Brain pericyte (primary cell): Measurements from ENCODE around the gene PGAP2.
"Not testable (repeated sequence)": the region's sequence is repeated elsewhere in the genome, so short reads cannot be mapped to it uniquely, and the experiment has no call there.

Experiments used
- DNase-seq: peaks from one replicate; pipeline ENCODE4 v3.0.0-alpha.2; 2012; ENCODE audit warnings: low read depth, low spot score

The PGAP2 gene

DNA sequence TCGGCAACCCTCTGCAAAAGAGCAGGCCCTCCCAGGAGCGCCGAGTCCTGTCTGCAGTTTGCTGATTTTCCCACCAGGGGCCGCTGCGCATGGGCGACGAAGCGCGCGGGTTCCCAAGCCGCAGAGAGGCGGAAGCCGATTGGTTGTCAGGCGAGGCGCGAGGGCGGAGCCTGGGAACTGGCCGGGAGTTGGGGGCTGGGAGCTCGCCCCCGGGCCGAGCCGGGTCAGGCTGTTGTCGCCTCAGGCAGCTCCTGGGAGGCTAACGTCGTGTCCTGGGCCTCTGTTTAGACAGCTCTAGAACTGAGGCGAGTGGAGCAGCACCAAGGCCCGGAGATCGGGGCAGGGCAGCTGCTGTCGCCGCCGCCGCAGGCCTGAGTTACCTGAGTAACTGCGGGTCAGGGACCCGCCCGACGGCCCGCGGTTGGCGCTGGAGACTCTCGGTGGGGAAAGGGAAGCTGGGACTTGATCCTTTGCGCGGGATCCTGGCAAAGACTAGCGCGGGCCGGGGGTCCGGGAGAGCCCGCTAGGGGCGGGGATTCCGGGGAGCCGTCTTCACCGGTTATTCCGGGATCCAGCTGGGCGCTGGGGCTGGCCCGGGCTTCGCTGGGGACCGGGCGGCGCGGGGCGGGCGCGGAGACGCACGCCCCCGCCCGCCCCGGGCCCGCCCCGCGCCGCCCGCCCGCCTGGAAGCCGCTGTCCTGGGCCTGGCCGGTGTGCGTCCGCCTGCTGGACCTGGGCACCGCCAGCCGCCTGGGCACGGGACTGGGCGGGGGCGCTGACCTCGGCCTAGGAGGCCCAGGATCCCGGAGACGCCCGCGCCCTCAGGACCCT lies 46.8 kb downstream of the PGAP2 start, which contains the start of gene STIM1:
STIM1 (plus strand) TSS at position 688 of the 831 bp plus-strand sequence. CDS start 607 bp downstream, outside the sequence.
- DNase-seq, result peak; percentile 75

DNA sequence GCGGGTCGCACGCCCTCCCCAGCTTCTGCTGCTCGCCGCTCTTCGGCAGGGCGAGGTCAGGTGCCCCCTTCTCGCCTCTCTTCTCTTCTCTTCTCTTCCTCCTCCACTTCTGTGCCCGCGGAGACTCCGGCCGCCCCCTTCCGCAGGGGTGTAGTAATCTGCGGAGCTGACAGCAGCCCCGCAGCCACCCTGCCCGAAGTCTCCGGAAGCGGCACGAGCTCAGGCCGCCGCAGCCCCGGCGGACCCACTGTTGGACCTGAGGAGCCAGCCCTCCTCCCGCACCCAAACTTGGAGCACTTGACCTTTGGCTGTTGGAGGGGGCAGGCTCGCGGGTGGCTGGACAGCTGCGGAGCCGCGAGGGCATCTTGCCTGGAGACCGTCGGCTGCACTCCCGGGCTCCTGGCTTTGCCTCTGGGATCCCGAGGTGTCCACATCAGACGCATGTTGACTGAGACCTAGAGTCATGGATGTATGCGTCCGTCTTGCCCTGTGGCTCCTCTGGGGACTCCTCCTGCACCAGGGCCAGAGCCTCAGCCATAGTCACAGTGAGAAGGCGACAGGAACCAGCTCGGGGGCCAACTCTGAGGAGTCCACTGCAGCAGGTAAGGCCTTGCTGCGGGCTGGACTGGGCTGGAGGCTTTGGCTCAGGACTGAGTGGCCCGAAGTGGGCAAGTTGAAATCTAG lies 47.6 kb downstream of the PGAP2 start:
- no peak for DNase-seq

DNA sequence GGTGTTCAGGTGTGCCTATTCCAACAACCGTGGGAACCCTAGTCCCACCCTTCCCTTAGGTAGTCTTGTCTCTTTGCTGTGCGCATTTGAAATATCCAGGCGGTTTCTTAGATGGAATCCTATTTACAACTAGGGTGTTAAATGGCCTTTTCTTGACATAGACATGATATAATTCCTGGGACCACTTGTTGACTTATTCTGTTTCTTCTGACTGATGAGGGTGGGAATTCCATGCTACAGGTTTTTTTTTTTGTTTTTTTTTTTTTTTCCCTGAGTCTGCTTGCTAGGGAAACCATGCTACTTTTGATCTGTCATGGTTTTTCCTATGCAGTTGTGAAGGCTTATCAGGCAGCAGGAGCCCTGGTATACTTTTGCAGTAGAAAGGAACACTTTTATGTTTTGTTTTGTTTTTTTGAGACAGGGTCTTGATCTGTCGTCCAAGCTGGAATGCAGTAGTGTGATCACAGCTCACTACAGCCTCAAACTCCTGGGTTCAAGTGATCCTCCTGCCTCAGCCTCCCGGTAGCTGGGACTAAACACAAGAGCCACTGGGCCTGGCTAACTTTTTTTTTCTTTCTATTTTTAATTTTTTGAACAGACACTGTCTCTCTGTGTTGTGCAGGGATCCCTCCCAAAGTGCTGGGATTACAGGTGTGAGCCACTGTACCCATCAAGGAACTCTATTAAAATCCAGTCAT lies 48.6 kb downstream of the PGAP2 start:
- no peak for DNase-seq

DNA sequence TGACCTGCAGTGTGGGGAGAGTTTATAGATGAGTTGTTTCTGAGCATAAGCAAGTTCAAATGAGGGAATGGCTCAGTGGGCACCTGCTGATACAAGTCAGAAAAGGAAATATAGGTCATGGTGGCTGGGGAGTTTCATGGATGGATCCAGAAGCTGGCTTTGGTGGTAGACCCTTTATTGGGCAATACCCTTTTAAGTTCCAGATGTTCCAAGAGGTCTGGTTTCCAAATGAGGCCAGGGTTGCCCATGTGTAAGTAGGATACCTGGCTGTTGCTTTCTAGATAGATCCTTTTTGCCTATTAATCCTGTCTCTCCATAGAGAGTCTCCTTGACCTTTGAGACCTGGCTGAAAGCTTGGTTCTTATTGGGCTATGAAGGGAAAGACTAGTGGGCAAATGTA lies 49.3 kb downstream of the PGAP2 start:
- no peak for DNase-seq

DNA sequence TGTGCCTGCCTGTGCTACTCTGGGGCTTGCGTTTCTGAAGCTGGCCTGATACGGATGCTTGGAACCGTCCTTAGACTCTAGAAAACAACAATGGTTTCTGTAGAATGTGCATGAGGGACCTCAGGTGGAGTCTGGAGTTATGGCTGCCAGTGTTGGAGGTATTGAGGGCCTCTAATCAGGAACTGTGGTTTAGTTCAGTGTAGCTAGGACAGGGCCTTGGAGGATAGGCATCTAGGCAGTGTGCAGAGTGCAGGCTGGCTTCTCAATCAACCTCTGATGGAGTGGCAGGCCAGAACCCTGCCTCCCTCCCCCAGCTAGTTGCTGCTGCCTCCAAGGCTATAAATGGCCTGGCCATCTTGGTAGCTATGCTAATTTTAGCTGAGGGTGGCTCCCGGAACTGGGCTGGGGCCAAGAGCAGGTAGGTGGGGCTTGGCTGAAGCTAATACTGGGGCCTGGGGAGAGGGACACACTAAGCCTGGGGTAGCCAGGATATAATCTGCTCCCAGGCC lies 51.1 kb downstream of the PGAP2 start:
- no peak for DNase-seq

DNA sequence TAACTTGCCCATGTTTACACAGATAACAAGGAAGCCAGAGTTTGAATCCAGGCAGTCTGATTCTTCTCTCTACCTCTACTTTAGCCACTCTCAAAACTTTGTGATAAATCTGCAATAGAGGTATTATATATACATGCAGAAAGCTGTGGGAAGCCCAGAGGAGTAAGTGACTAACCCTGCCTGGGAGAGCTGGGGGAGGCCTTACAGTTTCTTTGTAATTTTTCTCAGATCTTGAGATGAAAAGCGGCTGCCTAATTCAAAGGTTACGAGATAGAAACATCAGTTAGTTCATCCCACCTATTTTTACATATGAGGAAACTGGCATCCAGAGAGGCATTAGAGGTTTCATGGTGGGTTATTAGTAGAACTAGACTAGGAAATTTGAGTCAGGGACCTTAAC lies 52.0 kb downstream of the PGAP2 start:
- no peak for DNase-seq

DNA sequence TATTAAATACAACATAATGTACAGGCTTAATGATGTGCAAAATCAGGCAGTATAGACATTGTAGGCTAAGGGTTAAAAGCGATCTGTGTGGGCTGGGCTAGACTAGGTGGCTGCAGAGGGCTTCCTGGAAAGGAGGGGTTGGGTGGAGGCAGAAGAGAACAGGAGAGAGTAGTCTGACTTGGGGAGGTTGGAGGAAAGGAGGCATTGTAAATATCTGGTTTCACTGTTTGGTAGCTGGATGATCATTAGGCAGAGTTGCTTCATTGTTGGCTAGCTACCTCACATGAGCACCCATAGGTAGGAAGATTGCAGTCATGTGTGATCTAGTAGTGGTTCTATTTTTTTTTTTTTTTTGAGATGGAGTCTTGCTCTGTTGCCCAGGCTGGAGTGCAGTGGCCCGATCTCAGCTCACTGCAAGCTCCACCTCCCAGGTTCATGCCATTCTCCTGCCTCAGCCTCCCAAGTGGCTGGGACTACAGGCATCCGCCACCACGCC lies 52.6 kb downstream of the PGAP2 start:
- not testable (repeated sequence) for DNase-seq

DNA sequence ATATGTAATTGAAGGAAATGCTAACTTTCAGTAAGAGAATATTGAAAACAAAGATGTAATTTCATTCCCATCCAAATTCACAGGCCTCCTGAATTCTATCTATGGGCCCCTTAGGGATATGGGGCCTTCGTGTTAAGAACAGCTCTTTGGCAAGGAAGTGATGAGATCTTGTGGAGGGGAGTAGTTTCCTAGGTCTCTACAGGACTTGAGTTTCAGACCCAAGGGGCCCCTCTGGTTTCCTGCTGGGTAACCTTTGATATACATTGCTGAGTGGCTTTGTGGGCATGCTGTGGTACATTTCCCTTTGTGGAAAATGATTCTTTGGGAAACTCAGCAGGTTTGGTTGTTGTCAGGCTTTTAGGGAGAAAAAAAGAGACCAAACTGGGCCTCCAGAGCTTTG lies 53.3 kb downstream of the PGAP2 start:
- DNase-seq, result peak; percentile 68

DNA sequence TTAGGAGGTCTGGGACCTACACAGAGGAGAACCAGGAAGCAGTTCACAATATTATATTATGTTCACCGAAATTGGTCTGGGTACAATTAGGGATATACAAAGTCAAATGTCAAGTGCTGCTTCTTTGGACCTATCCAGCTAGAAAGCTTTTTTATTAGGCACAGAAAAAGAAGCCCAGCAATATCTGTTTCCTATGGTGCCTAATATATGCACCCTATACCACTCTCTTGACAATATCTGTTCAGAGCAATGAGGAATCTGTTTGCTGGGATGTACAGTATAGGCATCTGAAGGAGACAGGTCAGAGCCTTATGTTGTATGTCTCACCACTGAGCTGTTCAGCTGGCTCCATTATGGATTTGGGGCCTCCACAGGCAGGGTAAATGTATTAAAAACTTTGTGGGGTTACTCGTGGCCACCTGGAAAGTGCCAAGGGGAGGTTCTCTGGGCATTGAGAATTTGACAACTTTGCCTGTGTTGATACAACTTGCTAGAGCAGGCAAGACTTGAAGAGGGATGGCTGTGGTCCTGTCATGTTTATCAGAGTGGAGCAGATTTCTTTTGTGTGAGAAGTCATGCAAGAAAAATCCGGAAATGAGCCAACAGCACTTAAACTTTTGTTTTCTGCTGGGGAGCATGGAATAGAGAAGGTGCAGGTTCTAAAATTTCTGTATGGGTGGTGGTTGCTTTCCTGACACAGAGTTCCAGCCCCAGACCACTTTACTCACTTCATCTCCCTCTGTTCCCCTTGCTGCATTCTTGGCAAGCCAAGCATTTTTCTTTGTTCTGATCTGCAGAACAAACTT lies 57.2 kb downstream of the PGAP2 start:
- no peak for DNase-seq

DNA sequence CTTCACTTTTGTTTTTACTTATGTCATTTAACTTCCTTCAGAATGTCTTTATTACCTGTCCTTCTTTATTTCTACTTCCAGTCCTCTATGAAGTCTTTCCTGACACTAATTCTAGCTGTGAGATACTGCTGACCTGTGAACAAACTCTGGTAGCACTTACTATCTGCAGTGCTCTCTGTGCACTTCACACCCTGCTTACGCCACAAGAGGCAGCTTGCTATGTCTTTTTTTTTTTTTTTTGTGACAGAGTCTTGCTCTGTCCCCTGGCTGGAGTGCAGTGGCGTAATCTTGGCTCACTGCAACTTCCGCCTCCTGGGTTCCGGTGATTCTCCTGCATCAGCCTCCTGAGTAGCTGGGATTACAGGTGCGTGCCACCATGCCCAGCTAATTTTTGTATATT lies 57.8 kb downstream of the PGAP2 start:
- DNase-seq, result no peak

DNA sequence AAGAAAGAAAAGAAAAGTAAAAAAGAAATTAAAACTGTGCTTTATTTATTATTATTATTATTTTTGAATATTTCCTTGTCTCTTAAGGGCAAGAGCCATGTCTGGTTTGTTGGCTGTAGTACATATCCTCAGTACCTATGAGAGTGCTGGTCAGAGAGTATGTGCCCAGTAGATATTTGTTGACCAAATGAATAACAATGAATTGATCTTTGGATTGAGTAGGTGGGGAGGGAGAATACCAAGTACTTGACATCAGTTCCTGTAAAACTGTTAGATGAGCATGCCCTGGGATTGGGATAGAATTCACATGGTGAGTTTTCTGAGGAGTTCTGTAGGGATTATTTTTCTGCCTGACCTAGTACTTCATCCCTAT lies 58.5 kb downstream of the PGAP2 start:
- DNase-seq, result no peak

DNA sequence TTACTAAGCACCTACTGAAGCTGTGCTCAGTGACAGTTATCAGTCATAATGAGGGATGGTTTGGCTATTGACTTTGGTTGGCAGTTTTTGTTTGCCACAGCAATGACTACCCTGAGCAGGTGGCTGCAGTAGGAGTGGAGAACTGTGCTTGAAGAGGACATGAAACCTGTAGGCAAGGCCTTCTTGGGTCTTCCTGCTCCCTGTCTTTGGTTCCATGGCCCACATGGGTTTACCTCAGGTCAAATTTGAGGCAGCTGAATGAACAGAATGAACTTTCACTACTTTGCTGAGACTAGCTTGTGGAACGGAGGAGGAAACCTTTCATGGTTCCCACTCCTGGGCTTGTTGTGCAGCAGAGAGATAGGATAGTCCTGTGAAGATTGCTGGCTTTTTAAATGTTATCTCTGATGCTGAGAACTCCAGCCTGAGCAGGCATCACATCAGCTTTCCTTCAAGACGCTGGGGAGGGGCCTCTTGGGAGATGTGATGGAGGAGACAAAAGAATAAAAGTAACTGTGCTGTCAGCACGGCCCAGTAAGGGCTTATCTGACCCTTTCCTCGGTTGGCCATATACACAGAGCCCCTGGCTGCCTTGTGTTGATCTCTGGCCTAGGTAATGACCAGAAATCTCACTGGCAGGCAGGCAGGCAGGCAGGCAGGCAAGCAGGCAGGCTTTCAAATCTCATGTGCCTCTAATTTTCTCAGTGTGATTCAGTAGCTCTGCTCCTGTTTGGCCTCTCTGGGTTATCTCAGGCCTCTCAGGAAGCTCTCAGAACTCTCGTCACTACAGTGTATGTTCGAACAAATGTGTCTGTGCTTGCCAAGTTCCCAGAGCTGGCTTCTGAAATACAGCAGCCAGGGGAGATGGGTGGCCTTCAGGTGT lies 59.1 kb downstream of the PGAP2 start:
- no peak for DNase-seq

DNA sequence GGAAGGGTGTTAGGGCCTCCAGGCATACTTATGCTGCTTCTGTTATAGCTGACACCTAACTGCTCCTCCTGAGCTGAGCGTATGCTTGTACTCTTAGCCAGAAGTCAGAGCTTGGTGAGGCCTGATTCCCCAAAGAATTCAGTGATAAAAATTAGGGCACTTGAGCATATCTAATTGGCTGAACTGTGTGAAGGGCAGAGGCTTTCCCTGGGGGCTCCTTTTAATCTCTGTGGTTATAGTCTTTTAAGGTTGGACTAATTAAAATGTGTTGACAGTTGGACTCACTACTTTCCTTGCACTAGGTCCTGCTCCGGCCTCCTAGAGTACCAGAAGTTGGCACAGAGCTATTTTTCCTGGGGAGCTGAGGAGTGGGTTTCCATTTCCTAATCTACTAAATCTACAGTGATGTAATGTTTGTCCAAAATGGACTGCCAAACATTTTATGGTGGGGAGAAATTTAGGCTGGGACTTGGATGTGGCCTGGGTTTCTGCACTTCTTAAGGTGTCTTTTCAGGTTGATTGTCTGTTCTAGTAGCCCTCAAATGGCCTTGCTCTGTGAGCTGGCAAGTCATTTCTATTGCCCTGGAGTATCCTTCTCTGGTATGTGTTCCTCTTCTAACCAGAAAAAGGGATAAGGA lies 65.5 kb downstream of the PGAP2 start:
- DNase-seq, result no peak
